ENCODE measurements around the gene ZC3HAV1.

GRCh38 chr7:139099172-139099947 is 10.2 kb downstream of the ZC3HAV1 start:
- TF ChIP-seq POLR2A (IDR thresholded peaks at IDR 0.05; ENCODE audit: low read length) (no peak), GATA1 (IDR thresholded peaks at IDR 0.05; ENCODE audit: low read depth, low read length) (no peak)
